ENCODE measurements around the gene GRAMD2A. TPM values are rescaled to one million over a fixed set of nuclear protein-coding genes. Genes with fewer than 3 reads are reported as not detected.

Gene GRAMD2A
- total and polyA plus RNA-seq, 10 of the 15 experiments (the other 5 are each of a cell fraction or from before 2014, with no cell fraction given), result 0.02 to 0.35 TPM; not detected in 8

DNA sequence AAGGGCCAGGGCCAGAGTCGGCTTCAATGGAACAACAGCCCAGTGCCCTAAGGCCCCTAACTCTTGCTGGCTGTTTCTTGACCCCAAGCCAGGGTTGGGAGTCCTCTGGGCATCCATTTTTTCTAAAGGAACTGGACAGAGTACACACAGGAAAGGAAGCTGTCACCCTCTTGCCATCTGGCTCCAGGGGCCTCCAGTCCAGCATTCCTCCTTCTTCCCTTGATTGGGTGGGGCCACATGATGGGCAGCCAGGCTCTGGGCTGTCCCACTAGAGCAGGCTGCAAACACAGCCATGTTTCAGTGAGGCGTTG, 1.6 kb upstream of the GRAMD2A start:
- H4K20me1 ChIP-seq (ENCODE audit: control insufficient read depth, insufficient read depth), result peaks cover 6% of the 10 kb centered on the region
- H3K4me2 ChIP-seq (ENCODE audit: control insufficient read depth, insufficient read depth), result no peak overlapping the region
- ChIA-PET RAD21 (ENCODE audit: unreplicated experiment) (interaction anchor here (0.5 to 1.3 kb wide), 4 partner anchors 28 to 455 kb away, joined by 3 to 6 read pairs (median 4); no protein-coding TSS in a partner anchor), SMC1A (ENCODE audit: uncharacterized antibody, unreplicated experiment) (interaction anchor here (1.1 to 3.7 kb wide), 6 partner anchors 22 to 115 kb away, joined by 3 to 16 read pairs (median 4); no protein-coding TSS in a partner anchor), CTCF (interaction anchor here (1.0 to 4.4 kb wide), 10 partner anchors 22 to 401 kb away, joined by 3 to 27 read pairs (median 6); no protein-coding TSS in a partner anchor), POLR2A (interaction anchor here (1.9 kb wide), 1 partner anchor 28 kb away, joined by 5 read pairs; no protein-coding TSS in a partner anchor)
- in situ Hi-C loops (cut with MboI) (no loop called here), intact Hi-C loops (cut with micrococcal nuclease; ENCODE audit: unreplicated experiment) (loop anchor here (5.0 kb wide), 1 partner anchor 88 kb away; no protein-coding TSS in a partner anchor)
- 100% methylated on average over 2 of the region's 2 CpGs for WGBS (ENCODE audit: insufficient coverage, insufficient replicate concordance, low lambda C conversion rate, missing lambda C conversion rate)
- peaks cover 46 to 50% of the 10 kb centered on the region in 2 experiments for H3K36me3 ChIP-seq (ENCODE audit: control insufficient read depth in 2 of 2, insufficient read depth in 2 of 2, low read length in 1 of 2)
- no peaks in the 10 kb centered on the region for H3K27me3 ChIP-seq (replicated peaks in 1 of 2; ENCODE audit: control insufficient read depth in 2 of 2, insufficient read depth in 2 of 2, low read length in 1 of 2)
- H3K9ac ChIP-seq (ENCODE audit: control insufficient read depth, insufficient read depth, low read length), result no peak overlapping the region
- no peak overlapping the region for H3K4me3 ChIP-seq
- H2AFZ ChIP-seq (ENCODE audit: control insufficient read depth, low read depth, low read length), result no peak overlapping the region
- H3K4me1 ChIP-seq (ENCODE audit: control insufficient read depth, insufficient read depth, low read length), result no peaks in the 10 kb centered on the region; the same call in 1 of the 2 replicates
- DNase-seq (ENCODE audit: low read depth, low spot score) (no peak), ATAC-seq (no peak), FAIRE-seq (no peak)
- BruUV-seq (replicated peaks), result TSS peak; percentile 97
- no peaks in the 10 kb centered on the region for H3K9me3 ChIP-seq (replicated peaks; ENCODE audit: control insufficient read depth, insufficient read depth, low read length)
- H3K79me2 ChIP-seq (ENCODE audit: control insufficient read depth, insufficient read depth, low read length), result no peaks in the 10 kb centered on the region
- H3K27ac ChIP-seq (ENCODE audit: control insufficient read depth, insufficient read depth), result no peak overlapping the region
- TF ChIP-seq IRF4 (IDR thresholded peaks at IDR 0.05; ENCODE audit: low read depth, low read length), result no peak

DNA sequence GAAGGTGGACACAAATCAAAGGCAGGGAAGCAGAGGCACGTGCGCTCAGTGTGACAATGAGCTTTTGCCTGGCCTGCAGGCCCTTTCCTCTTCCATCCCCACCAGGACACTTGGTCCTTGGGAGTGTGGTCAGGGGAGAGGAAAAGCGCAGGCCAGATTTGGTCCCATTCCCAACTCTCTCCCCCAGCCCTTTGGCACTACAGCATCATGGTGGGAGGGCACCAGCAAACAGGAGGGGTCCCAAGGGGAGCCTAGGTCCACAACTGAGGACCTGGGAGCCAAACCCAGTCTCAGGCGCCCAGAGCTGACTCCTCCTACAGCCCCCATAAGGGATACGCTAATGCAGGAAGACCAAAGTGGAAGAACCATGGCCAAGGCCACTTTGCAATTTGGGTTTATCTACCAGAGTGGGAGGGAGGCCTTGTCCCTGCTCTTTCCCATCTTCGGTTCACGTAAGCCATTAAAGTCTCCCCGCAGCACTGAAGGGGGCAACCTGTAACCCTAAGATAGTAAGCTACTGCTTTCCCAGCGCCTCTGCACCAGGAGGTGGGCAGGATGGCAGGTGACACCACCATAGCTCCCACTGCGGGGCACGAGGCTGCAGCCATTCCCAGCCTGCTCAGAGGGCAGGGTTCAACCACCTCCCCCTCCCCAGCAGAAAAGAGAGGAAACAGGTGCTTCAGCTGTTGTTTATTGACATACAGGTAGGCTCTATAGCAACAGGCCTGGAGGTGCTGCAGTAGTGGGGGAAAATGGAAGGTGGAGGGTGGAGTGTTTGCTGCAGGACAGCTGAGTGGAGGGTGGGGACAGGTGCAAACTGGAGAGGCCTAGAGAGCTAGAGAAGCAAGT, 993 bp upstream of the GRAMD2A start:
- RAD21 ChIA-PET (ENCODE audit: unreplicated experiment), result interaction anchor here (0.6 to 1.5 kb wide), 3 partner anchors 9 to 31 kb away, joined by 3 to 5 read pairs (median 4); no protein-coding TSS in a partner anchor
- 69% methylated on average over 11 of the region's 11 CpGs for WGBS (ENCODE audit: insufficient coverage, insufficient replicate concordance, low lambda C conversion rate, missing lambda C conversion rate)
- no peaks in the 10 kb centered on the region for H3K79me2 ChIP-seq (ENCODE audit: control insufficient read depth, insufficient read depth, low read length)
- intact Hi-C loops (cut with micrococcal nuclease; ENCODE audit: unreplicated experiment), result loop anchor here (5.0 kb wide), 1 partner anchor 89 kb away; no protein-coding TSS in a partner anchor
- ATAC-seq (no peak), FAIRE-seq (no peak), DNase-seq (ENCODE audit: low read depth, low spot score) (no peak)
- no peak overlapping the region; the same call in 1 of the 2 replicates for H3K4me2 ChIP-seq (ENCODE audit: control insufficient read depth, insufficient read depth)
- no peaks in the 10 kb centered on the region for H3K27me3 ChIP-seq (replicated peaks in 1 of 2; ENCODE audit: control insufficient read depth in 2 of 2, insufficient read depth in 2 of 2, low read length in 1 of 2)
- H4K20me1 ChIP-seq (ENCODE audit: control insufficient read depth, insufficient read depth), result peaks cover 6% of the 10 kb centered on the region
- in situ Hi-C loops (cut with MboI), result no loop called here
- SMC1A ChIA-PET (ENCODE audit: uncharacterized antibody, unreplicated experiment), result interaction anchor here (1.1 to 1.3 kb wide), 3 partner anchors 23 to 115 kb away, joined by 3 to 5 read pairs (median 4); no protein-coding TSS in a partner anchor
- H3K27ac ChIP-seq (ENCODE audit: control insufficient read depth, insufficient read depth), result no peak overlapping the region
- H3K36me3 ChIP-seq (ENCODE audit: control insufficient read depth in 2 of 2, insufficient read depth in 2 of 2, low read length in 1 of 2), result peaks cover 43 to 47% of the 10 kb centered on the region in 2 experiments
- no TSS peak for BruUV-seq (replicated peaks)
- H3K4me3 ChIP-seq, result no peak overlapping the region
- H3K9ac ChIP-seq (ENCODE audit: control insufficient read depth, insufficient read depth, low read length), result no peak overlapping the region
- no peaks in the 10 kb centered on the region; the same call in 1 of the 2 replicates for H3K4me1 ChIP-seq (ENCODE audit: control insufficient read depth, insufficient read depth, low read length)
- POLR2A ChIA-PET, result interaction anchor here (1.9 kb wide), 1 partner anchor 28 kb away, joined by 5 read pairs; no protein-coding TSS in a partner anchor
- CTCF ChIA-PET, result interaction anchor here (1.0 to 4.4 kb wide), 7 partner anchors 10 to 401 kb away, joined by 4 to 27 read pairs (median 6); no protein-coding TSS in a partner anchor
- H2AFZ ChIP-seq (ENCODE audit: control insufficient read depth, low read depth, low read length), result no peak overlapping the region
- no peaks in the 10 kb centered on the region for H3K9me3 ChIP-seq (replicated peaks; ENCODE audit: control insufficient read depth, insufficient read depth, low read length)
- TF ChIP-seq POU2F2 (IDR thresholded peaks at IDR 0.05; ENCODE audit: borderline replicate concordance, low read depth, low read length) (no peak), POLR2AphosphoS2 (IDR thresholded peaks at IDR 0.05; ENCODE audit: low read depth, low read length) (peak; percentile 96), RUNX3 (IDR thresholded peaks at IDR 0.05; ENCODE audit: low read length) (peak; percentile 23; the same call in 1 of the 2 replicates), PML (IDR thresholded peaks at IDR 0.05; ENCODE audit: low read length) (peak; percentile 89; the same call in 1 of the 2 replicates), PAX5 (IDR thresholded peaks at IDR 0.05; ENCODE audit: borderline replicate concordance, low read depth, low read length) (peak; percentile 17; the same call in 1 of the 2 replicates), RAD51 (IDR thresholded peaks at IDR 0.05) (no peak), MTA3 (IDR thresholded peaks at IDR 0.05; ENCODE audit: borderline replicate concordance, low read length) (peak; percentile 19; the same call in 1 of the 2 replicates), FOXM1 (IDR thresholded peaks at IDR 0.05; ENCODE audit: low read depth, low read length) (0 out of 2 replicates have a peak, but pooled peaks have one; percentile 12), TARDBP (IDR thresholded peaks at IDR 0.05; ENCODE audit: borderline replicate concordance) (no peak)
- TF ChIP-seq, protein P1, sequence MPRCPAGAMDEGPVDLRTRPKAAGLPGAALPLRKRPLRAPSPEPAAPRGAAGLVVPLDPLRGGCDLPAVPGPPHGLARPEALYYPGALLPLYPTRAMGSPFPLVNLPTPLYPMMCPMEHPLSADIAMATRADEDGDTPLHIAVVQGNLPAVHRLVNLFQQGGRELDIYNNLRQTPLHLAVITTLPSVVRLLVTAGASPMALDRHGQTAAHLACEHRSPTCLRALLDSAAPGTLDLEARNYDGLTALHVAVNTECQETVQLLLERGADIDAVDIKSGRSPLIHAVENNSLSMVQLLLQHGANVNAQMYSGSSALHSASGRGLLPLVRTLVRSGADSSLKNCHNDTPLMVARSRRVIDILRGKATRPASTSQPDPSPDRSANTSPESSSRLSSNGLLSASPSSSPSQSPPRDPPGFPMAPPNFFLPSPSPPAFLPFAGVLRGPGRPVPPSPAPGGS (IDR thresholded peaks at IDR 0.05; ENCODE audit: borderline replicate concordance, insufficient read depth, low read depth, low read length, poor library complexity, severe bottlenecking), result peak; percentile 15
